ENCODE results near the gene MRGPRD.
"Not testable (repeated sequence)": the region's sequence is repeated elsewhere in the genome, so short reads cannot be mapped to it uniquely, and the experiment has no call there.

The MRGPRD gene

DNA sequence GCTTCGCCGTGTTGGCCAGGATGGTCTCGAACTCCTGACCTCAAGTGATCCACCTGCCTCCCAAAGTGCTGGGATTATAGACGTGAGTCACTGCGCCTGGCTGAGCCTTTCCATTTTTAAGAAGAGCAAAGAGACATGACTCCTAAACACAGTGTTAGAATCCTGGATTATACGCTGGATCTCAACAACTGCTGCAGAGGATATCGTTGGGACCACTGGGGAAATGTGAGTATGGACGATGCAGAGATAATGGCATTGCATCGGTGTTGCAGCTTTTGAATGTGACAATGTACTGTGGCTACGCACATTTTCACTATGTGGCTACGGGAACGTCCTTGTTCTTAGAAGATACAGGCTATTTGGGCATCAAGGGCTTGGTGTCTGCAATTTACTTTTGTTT, 26.0 kb upstream of the MRGPRD start:
- no peak for FAIRE-seq
- DNase-seq (ENCODE audit: insufficient read length, low spot score), result no peak

- no peak for FAIRE-seq
- no peak for DNase-seq (ENCODE audit: insufficient read length, low spot score)
Measured at GRCh38 chr11:69005631-69006368, 25.0 kb upstream of the MRGPRD start.

- DNase-seq (ENCODE audit: insufficient read length, low spot score) (no peak), FAIRE-seq (no peak)
Measured at GRCh38 chr11:69005183-69005630, 24.4 kb upstream of the MRGPRD start.

GRCh38 chr11:69004411-69005182, 23.8 kb upstream of the MRGPRD start:
- FAIRE-seq, result no peak
- DNase-seq (ENCODE audit: insufficient read length, low spot score), result no peak

GRCh38 chr11:69003866-69004367, 23.1 kb upstream of the MRGPRD start:
- FAIRE-seq, result no peak
- no peak for DNase-seq (ENCODE audit: insufficient read length, low spot score)

- FAIRE-seq (no peak), DNase-seq (ENCODE audit: insufficient read length, low spot score) (no peak)
Measured at GRCh38 chr11:69003301-69003865, 22.6 kb upstream of the MRGPRD start.

DNA sequence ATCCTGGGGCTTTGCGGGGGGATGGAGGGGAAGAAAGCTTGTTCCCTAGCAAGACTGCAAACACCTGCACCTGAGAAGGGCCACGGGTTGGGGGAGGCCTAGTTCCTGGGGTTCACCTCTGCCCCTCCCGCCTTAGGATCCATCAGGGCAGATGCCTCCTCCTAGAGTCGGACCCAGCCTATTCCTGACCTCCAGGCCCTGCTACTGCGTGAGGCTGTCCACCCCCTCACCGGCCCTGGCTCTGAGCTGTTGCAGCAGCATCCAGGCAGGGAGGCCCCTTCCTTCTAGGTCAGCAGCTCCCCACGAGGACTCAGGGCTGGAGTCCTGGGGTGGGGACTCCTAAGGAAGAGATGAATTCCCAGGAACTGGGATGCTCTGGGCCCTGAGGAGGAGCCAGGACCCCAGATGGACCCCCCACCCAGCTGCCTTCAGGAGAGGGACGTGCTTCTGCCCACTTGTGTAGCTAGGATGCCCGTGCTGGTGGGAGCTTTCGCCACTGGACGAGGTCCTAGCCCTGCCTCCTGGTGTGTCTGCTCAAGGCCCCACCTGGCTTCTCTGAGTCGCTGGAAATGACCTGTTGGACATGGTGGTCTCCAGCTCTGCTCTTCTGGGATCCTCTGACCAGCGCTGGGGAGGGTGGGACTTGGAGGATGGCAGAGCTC, 21.9 kb upstream of the MRGPRD start:
- DNase-seq (ENCODE audit: insufficient read length, low spot score), result no peak
- no peak for FAIRE-seq

DNA sequence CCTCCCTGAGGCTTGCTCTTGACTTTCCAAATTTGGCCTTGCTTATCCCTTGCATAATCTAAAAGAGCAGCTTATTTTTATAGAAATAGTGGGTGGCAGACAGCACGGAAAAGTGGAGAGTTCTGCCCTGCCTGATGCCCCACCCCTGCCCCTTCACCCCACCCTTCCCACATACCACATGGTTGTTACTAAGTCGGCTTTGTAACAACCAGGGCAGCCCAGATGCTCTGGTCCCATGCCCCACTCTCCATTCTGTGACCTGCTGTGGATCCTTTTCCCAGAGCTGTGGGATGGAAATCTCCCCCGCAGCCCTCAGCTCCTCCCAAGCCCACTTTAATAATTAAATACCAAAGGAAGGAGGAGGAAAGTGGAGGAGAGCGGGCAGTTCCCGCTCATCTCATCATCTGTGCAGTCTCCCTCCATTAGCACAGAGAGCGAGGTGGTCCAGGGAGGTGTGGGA, 21.4 kb upstream of the MRGPRD start:
- FAIRE-seq (no peak), DNase-seq (ENCODE audit: insufficient read length, low spot score) (no peak)

- DNase-seq (ENCODE audit: insufficient read length, low spot score), result no peak
- no peak for FAIRE-seq
Measured at GRCh38 chr11:69001243-69002081, 20.7 kb upstream of the MRGPRD start.

DNA sequence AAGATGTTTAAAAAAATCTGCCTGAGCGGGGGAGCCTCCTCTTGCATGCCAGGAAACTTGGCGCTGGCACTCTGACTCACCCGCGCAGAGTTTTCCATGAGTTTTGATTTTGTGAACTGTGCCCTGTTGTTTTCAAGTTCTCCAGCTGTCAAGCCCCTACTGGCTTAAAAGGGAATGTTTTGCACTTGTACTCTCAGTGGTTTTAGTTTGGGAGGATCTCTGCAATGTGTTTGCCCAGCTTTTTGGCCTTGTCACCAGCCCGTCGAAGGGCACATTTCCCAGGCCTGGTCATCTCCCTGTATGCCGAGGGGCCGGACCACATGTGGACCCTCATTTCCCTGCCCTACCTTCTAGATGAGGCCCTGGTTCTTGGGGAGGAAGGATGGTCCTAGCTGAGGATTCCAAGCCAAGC, 20.1 kb upstream of the MRGPRD start:
- FAIRE-seq (no peak), DNase-seq (ENCODE audit: insufficient read length, low spot score) (no peak)

- DNase-seq (ENCODE audit: insufficient read length, low spot score) (no peak), FAIRE-seq (no peak)
Measured at GRCh38 chr11:69000391-69000790, 19.6 kb upstream of the MRGPRD start.

GRCh38 chr11:68999748-69000355, 19.1 kb upstream of the MRGPRD start:
- DNase-seq (ENCODE audit: insufficient read length, low spot score); FAIRE-seq: not testable (repeated sequence)

DNA sequence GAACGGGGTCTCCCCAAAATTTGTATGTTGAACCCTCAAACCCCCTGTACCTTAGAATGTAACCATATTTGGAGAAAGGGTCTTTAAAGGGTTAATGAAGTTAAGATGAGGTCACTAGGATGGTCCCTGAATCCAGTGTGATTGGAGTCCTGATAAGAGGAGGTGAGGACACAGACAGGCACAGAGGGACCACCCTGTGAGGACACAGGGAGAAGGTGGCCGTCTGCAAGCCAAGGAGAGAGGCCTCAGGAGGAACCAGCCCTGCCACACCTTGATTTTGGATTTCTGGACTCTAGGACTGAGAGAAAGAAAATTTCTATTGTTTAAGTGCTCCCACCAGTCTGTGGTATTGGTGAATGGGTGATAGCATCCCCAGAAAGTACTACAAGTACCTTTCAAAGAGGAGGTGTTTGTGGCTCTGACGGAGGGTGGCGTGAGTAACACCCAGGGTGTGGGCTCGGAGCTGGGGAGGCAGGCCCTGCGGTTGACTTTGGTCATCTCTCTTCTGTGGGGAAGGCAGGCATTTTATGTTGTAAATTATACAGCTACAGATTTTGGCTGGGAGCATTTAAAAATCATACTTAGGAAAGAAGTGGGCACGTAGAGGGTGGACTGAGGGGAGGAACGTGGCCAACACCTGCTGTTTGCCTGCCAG, 18.4 kb upstream of the MRGPRD start:
- DNase-seq (ENCODE audit: insufficient read length, low spot score) (no peak), FAIRE-seq (no peak)

DNA sequence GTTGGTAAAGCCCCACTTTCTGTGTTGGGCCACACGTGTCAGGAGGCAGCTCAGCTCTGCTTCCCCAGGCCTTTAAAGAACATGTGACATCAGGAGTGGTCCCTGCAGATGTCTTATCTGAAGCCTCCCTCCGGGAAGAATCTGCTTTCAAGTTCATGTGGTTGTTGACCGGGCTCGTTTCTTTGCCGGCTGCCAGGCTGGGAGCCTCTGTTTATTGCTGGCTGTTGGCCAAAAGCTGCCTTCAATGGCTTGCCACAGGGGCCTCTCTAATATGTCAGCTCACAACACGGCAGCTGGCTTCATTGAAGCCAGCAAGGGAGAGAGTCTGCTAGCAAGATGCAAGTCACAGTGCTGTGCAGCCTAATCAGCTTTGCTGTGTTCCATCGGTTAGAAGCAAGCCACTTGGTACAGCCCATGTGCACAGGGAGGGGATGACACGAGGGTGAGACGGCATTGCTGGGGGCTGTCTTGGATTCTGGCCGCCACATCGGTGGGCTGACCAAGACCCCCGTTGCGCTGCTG, 17.7 kb upstream of the MRGPRD start:
- DNase-seq (ENCODE audit: insufficient read length, low spot score) (no peak), FAIRE-seq (no peak)

- FAIRE-seq, result no peak
- no peak for DNase-seq (ENCODE audit: insufficient read length, low spot score)
Measured at GRCh38 chr11:68997995-68998348, 17.2 kb upstream of the MRGPRD start.

DNA sequence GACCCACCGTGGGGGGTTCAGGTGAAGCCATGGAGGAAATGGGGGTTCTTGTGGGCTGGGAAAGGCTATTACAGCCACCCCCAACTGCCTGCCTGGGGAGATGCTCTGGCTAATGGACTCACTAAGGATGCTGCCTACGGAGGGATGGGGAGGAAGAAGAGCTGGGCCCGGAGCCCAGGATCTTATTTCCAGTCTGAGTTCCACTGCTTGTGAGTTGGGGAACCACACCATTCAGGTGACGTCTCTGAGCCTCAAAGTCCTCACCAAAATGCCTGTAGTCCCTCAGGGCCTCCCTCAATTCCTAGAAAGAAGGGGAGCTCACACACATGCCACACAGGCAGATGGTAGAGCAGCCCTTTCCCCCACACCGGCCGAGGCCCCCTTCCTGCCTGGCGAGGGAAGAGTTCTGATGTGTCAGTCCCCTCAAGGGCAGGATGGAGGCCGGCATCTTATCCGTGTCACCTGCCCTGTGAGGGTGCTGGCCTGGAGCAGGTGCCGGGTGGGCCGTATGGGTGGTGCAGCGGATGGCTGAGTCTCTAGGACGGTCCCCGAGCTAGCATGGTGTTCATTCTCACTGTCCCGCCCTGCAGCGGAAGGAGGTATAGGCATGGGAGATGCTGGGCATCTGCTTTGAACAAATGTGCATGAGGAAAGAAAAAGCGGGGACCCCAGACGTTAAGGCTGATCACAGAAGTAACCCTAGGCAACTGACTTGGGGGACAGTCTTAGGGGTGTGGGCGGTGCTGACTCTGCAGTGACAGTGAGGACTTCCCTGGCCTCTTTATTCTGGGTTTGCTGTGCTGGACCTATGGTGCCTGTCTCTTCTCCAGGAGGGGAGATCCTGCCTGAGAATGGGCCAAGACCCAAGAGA, 16.6 kb upstream of the MRGPRD start:
- DNase-seq (ENCODE audit: insufficient read length, low spot score), result no peak
- no peak for FAIRE-seq

DNA sequence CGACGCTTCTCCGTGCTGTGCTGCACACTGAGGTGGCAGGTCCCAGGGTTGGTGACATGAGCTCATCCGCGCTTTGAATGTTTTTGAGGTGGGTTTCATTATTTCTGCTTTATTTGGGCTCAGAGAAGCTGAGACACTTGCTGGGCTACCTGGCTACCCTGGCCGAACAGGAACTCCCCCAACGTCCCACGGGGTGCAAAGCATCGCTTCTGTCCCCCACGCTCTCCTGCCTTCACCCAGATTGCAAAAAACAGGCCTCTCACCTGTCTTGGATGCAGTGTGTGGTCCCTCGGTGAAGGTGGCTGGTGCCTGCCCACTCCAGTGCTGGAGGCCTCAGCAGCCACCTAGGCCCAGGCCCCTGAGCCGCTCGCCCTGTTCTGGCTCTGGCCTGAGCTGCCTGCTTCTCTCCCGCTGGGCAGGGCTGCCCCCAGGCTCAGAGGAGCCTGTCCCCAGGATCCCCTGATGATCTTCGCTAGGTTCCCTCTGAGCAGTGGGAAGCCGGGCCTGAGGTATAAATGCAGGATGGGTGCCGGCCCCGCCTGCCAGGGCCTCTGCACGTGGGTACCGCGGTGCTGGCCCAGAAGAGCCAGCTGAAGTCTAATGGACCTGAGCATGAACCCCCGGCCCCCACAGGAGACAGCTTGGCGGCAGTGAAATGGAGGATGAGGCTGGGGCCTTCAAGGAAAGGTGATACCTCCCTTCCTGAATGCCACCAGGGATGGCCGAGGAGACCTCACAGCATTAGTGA, 15.8 kb upstream of the MRGPRD start:
- FAIRE-seq (no peak), DNase-seq (ENCODE audit: insufficient read length, low spot score) (no peak)
